ENCODE data around the gene ZBTB26. TPM values are rescaled to one million over a fixed set of nuclear protein-coding genes. Genes with fewer than 3 reads are reported as not detected.

ZBTB26 gene
- total RNA-seq, result 14.1 and 15.4 TPM in 2 replicates
- long read RNA-seq, full-length matches to known transcripts, result 4 of 18 reads
- long read RNA-seq, partial matches to known transcripts, result 0 of 18 reads
- long read RNA-seq, other reads (novel, unspliced or antisense), result 14 of 18 reads

GRCh38 chr9:122931226-122932121, at the start of gene ZBTB26:
Gene ZBTB26, minus strand, starts transcription at chr9:122931512. Its CDS starts 11,578 bp downstream, at chr9:122919934.
- DNase-seq (ENCODE audit: low spot score, unreplicated experiment), result peak; percentile 89
- Mint-ChIP-seq H3K36me3 (ENCODE audit: insufficient read depth) (peaks cover 1% of the 10 kb centered on the region), H3K27ac (peak within 1 kb of the TSS; percentile 97), H3K9me3 (ENCODE audit: low read depth) (no peaks in the 10 kb centered on the region), H3K4me1 (ENCODE audit: low read depth) (peaks cover 11% of the 10 kb centered on the region), H3K4me3 (ENCODE audit: low read depth) (no peak within 1 kb of the TSS), H3K27me3 (no peaks in the 10 kb centered on the region)
- TF ChIP-seq CTCF (IDR thresholded peaks at IDR 0.05; ENCODE audit: unreplicated experiment), result no peak

GRCh38 chr9:122978601-122979000, 47.3 kb upstream of the ZBTB26 start:
- TF ChIP-seq CTCF (IDR thresholded peaks at IDR 0.05; ENCODE audit: unreplicated experiment), result no peak
- H3K9me3 Mint-ChIP-seq (ENCODE audit: low read depth), result no peaks in the 10 kb centered on the region
- peaks cover 6% of the 10 kb centered on the region for H3K36me3 Mint-ChIP-seq (ENCODE audit: insufficient read depth)
- no peak for DNase-seq (ENCODE audit: low spot score, unreplicated experiment)
- no peak overlapping the region for H3K27ac Mint-ChIP-seq
- H3K27me3 Mint-ChIP-seq, result no peaks in the 10 kb centered on the region
- no peak overlapping the region for H3K4me3 Mint-ChIP-seq (ENCODE audit: low read depth)
- no peaks in the 10 kb centered on the region for H3K4me1 Mint-ChIP-seq (ENCODE audit: low read depth)

GRCh38 chr9:122975196-122975595, 43.9 kb upstream of the ZBTB26 start:
- no peaks in the 10 kb centered on the region for H3K9me3 Mint-ChIP-seq (ENCODE audit: low read depth)
- no peaks in the 10 kb centered on the region for H3K4me1 Mint-ChIP-seq (ENCODE audit: low read depth)
- TF ChIP-seq CTCF (IDR thresholded peaks at IDR 0.05; ENCODE audit: unreplicated experiment), result no peak
- peaks cover 22% of the 10 kb centered on the region for H3K36me3 Mint-ChIP-seq (ENCODE audit: insufficient read depth)
- no peak overlapping the region for H3K27ac Mint-ChIP-seq
- H3K4me3 Mint-ChIP-seq (ENCODE audit: low read depth), result no peak overlapping the region
- no peaks in the 10 kb centered on the region for H3K27me3 Mint-ChIP-seq
- DNase-seq (ENCODE audit: low spot score, unreplicated experiment), result no peak

GRCh38 chr9:122961139-122961538, 29.8 kb upstream of the ZBTB26 start:
- Mint-ChIP-seq H3K27ac (no peak overlapping the region), H3K27me3 (no peaks in the 10 kb centered on the region), H3K4me1 (ENCODE audit: low read depth) (no peaks in the 10 kb centered on the region), H3K4me3 (ENCODE audit: low read depth) (no peak overlapping the region), H3K9me3 (ENCODE audit: low read depth) (no peaks in the 10 kb centered on the region), H3K36me3 (ENCODE audit: insufficient read depth) (peaks cover 25% of the 10 kb centered on the region)
- TF ChIP-seq CTCF (IDR thresholded peaks at IDR 0.05; ENCODE audit: unreplicated experiment), result no peak
- DNase-seq (ENCODE audit: low spot score, unreplicated experiment), result no peak

GRCh38 chr9:122955961-122956360, 24.6 kb upstream of the ZBTB26 start:
- H3K4me3 Mint-ChIP-seq (ENCODE audit: low read depth), result no peak overlapping the region
- TF ChIP-seq CTCF (IDR thresholded peaks at IDR 0.05; ENCODE audit: unreplicated experiment), result no peak

More at GRCh38 chr9:122955961-122956360, 24.6 kb upstream of the ZBTB26 start:
- H3K27me3 Mint-ChIP-seq, result no peaks in the 10 kb centered on the region
- peaks cover 11% of the 10 kb centered on the region for H3K4me1 Mint-ChIP-seq (ENCODE audit: low read depth)
- H3K36me3 Mint-ChIP-seq (ENCODE audit: insufficient read depth), result peaks cover 12% of the 10 kb centered on the region
- no peak overlapping the region for H3K27ac Mint-ChIP-seq
- no peaks in the 10 kb centered on the region for H3K9me3 Mint-ChIP-seq (ENCODE audit: low read depth)
- DNase-seq (ENCODE audit: low spot score, unreplicated experiment), result no peak

All from progenitor cell of endocrine pancreas (in vitro differentiated cells).